ENCODE results near the gene NXPE3.

NXPE3 gene

GRCh38 chr3:101876142-101876541 is 97.1 kb downstream of the NXPE3 start:
- in situ Hi-C loops (cut with MboI; ENCODE audit: low sequenced_read_pairs, unreplicated experiment), result no loop called here
- no peak for DNase-seq (ENCODE audit: low spot score)
- no peak for TF ChIP-seq CTCF (IDR thresholded peaks at IDR 0.05; ENCODE audit: borderline replicate concordance, control extremely low read depth, extremely low read depth, insufficient read depth, missing control alignments)
